ENCODE data around the gene PHACTR3. TPM values are rescaled to one million over a fixed set of nuclear protein-coding genes. Genes with fewer than 3 reads are reported as not detected.

The PHACTR3 gene
- total RNA-seq, 6 donors from 2014 or later = 5.5 to 30.8 (median 11.4) TPM

DNA sequence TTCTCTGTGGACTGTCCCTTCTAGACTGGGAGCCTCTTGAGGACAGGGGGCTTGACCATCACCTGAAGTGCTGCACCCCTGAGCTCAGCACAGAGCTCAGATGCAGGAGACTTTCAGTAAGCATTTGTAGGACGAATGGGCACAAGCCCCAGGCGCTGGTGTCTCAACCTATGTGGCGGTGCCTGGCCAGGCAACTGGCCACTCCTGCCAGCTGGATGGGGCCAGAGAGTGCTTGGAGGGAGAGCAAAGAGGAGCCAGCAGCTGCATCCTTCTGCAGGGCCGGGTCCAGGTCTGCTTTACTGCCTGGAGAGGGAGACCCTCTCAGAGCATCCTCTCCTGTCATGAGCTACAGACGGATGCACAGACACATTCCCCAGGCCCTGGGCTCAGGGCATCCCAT, 4.5 kb downstream of the PHACTR3 start:
- DNase-seq (no peak), ATAC-seq (ENCODE audit: low FRiP score in 2 of 2) (no peak)
- H3K9me3 ChIP-seq = no peaks in the 10 kb centered on the region
- no peak for TF ChIP-seq CTCF (IDR thresholded peaks at IDR 0.05)
- no peak for TF ChIP-seq EP300 (IDR thresholded peaks at IDR 0.05)
- no peak for TF ChIP-seq POLR2AphosphoS5 (IDR thresholded peaks at IDR 0.05)
- no peak for TF ChIP-seq POLR2A (IDR thresholded peaks at IDR 0.05)
- no peaks in the 10 kb centered on the region for H3K36me3 ChIP-seq
- no peak overlapping the region for H3K27ac ChIP-seq
- peaks cover 0 to 10% (median 0%) of the 10 kb centered on the region in 4 donors for H3K4me1 ChIP-seq
- WGBS, 2 donors = 77% methylated on average over 5 of the region's 5 CpGs; no CpG with 5 or more reads in 1 of the 2 donors
- peaks cover 0 to 17% (median 8%) of the 10 kb centered on the region in 4 donors for H3K27me3 ChIP-seq
- no peak overlapping the region for H3K4me3 ChIP-seq

GRCh38 chr20:59611286-59611685, 6.9 kb downstream of the PHACTR3 start:
- H3K9me3 ChIP-seq = no peaks in the 10 kb centered on the region
- peak in 1 of 2 donors; percentile 24 for DNase-seq
- WGBS, 2 donors = 76 to 80% methylated on average over 4 of the region's 4 CpGs
- no peak for ATAC-seq (ENCODE audit: low FRiP score in 2 of 2)
- no peaks in the 10 kb centered on the region for H3K27me3 ChIP-seq
- no peaks in the 10 kb centered on the region for H3K36me3 ChIP-seq
- no peak overlapping the region for H3K27ac ChIP-seq
- TF ChIP-seq EP300 (IDR thresholded peaks at IDR 0.05) (no peak), POLR2AphosphoS5 (IDR thresholded peaks at IDR 0.05) (no peak), CTCF (IDR thresholded peaks at IDR 0.05) (no peak), POLR2A (IDR thresholded peaks at IDR 0.05) (no peak)
- no peak overlapping the region for H3K4me3 ChIP-seq
- no peaks in the 10 kb centered on the region for H3K4me1 ChIP-seq

DNA sequence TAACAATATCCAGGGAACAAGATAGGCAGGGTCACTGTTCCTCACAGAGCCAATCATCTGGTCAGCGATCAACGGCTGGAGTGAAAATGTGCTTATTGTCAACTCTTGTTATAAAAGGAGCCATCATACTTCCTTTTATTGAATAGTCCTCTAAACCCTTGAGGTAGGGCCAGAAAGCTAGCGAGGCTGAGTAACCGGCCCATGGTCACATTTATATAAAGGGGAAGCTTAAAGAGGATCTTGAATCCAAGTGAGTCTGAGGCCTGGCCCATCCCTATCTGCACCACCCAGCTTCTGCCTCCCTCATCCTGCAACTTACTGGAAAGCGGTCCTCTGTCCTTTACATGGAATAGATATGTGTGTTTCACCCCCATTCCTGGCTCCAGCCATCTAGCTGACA, 9.5 kb downstream of the PHACTR3 start:
- TF ChIP-seq POLR2AphosphoS5 (IDR thresholded peaks at IDR 0.05) (no peak), EP300 (IDR thresholded peaks at IDR 0.05) (no peak), POLR2A (IDR thresholded peaks at IDR 0.05) (no peak), CTCF (IDR thresholded peaks at IDR 0.05) (no peak)
- Histone ChIP-seq H3K4me3 (no peak overlapping the region), H3K36me3 (no peaks in the 10 kb centered on the region), H3K27me3 (no peaks in the 10 kb centered on the region), H3K27ac (no peak overlapping the region), H3K9me3 (no peaks in the 10 kb centered on the region), H3K4me1 (no peaks in the 10 kb centered on the region)
- WGBS, 2 donors = 77 to 86% methylated on average over 5 of the region's 5 CpGs
- DNase-seq = no peak
- no peak for ATAC-seq (ENCODE audit: low FRiP score in 2 of 2)

DNA sequence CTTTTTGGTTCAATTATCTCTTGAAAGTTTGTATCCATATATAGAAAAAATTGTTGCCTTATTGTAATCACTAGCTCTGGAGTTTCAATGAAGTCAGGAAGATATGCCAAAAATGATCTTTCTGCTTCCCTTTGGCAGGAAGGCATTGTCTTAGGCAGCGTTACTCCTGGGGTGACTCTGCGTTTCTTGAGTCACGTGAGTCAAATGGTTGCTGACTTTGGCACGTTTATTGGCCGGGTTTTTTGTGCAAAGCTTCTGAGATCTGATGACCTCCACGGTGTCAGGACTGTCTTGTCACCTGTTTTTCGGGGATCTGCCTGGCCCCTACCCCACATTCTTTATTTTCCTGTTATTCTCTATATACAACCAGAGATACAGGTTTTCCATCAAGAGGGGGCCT, 10.4 kb downstream of the PHACTR3 start:
- Histone ChIP-seq H3K4me1 (no peaks in the 10 kb centered on the region), H3K36me3 (no peaks in the 10 kb centered on the region), H3K9me3 (no peaks in the 10 kb centered on the region), H3K27me3 (no peaks in the 10 kb centered on the region), H3K27ac (no peak overlapping the region), H3K4me3 (no peak overlapping the region)
- WGBS, 2 donors = 50 to 67% methylated on average over 7 of the region's 7 CpGs
- TF ChIP-seq EP300 (IDR thresholded peaks at IDR 0.05) (no peak), POLR2A (IDR thresholded peaks at IDR 0.05) (no peak), CTCF (IDR thresholded peaks at IDR 0.05) (no peak), POLR2AphosphoS5 (IDR thresholded peaks at IDR 0.05) (no peak)
- ATAC-seq (ENCODE audit: low FRiP score in 2 of 2) (no peak), DNase-seq (no peak)

DNA sequence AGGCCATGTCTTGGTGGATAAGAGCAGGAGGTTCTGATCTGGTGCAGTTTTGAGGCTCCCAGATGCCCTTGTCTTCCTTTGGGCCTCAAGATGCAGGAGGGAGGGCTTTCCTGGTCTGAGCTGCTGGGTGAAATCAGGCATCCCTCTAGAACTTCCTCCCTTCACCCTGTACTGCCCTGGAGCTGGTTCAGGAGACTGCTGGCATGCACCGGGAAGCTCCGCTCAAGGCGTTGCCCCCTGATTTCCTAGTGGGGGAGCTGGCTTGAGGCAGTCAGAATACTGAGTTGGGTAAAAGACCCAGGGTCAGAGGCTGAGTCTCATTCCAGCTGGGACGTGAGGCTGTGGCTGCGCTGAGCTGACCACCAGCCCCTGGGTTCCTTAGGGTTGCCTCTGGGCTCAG, 12.0 kb downstream of the PHACTR3 start:
- DNase-seq (no peak), ATAC-seq (ENCODE audit: low FRiP score in 2 of 2) (no peak)
- Histone ChIP-seq H3K27ac (no peak overlapping the region), H3K36me3 (no peaks in the 10 kb centered on the region), H3K27me3 (no peaks in the 10 kb centered on the region), H3K4me1 (no peaks in the 10 kb centered on the region), H3K4me3 (no peak overlapping the region), H3K9me3 (no peaks in the 10 kb centered on the region)
- WGBS, 2 donors = 75 to 82% methylated on average over 5 of the region's 5 CpGs
- TF ChIP-seq POLR2A (IDR thresholded peaks at IDR 0.05) (no peak), EP300 (IDR thresholded peaks at IDR 0.05) (no peak), CTCF (IDR thresholded peaks at IDR 0.05) (no peak)
